ENCODE data around the gene UQCRFS1. TPM values are rescaled to one million over a fixed set of nuclear protein-coding genes. Genes with fewer than 3 reads are reported as not detected.

Gene UQCRFS1
- 19.3 and 19.6 TPM in 2 replicates for total RNA-seq

DNA sequence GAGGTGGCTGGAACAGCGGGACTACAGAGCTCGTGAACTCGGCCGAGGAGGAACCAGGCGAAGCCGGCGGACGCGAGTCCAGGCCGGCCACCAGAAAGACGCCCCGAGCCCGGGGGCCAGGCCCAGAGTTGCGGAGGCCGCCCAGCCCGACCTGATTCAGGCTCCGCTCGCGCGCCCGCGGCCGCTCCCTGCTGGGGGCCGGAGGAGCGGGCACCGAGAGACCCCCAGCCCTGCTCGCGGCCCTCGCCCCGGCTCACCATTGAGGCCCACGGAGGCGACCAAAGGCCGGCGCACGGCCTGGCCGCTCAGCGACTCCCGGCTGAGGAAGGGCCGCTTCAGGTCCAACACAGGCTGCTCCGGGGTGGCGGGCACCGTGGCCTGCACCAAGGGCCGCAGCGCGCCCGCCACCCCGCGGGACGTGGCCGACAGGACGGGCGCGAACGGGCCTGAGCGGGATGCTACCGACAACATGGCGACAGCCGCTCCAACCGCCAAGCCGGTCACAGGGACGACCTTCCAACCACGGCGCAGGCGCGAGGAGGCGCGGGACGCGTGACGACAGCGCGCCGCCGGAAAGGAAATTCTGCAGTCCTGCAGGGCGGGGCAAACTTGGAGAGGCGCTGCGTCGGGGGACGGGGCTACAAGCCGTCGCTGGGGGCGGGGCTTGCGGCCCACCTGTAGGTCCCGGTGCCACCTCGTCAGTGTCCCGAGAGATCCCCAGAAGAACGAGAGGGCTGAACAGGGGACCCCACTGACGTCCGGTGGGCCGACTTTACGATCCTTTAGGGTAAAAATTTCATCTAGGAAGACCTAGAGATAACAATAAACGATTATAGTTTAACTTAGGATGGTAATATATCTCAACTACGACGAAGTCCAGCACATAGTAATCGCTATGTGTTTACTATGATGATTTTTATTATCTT, at the start of gene UQCRFS1:
UQCRFS1 (minus strand) TSS at position 504 of the 926 bp plus-strand sequence; CDS start at position 471, 33 bp downstream.

